ENCODE results near the gene ACAT2.
"Not testable (repeated sequence)": the region's sequence is repeated elsewhere in the genome, so short reads cannot be mapped to it uniquely, and the experiment has no call there.

ACAT2 gene

GRCh38 chr6:159736908-159737307 is 24.9 kb upstream of the ACAT2 start:
- no peak overlapping the region for H3K4me3 ChIP-seq (replicated peaks; ENCODE audit: low read depth, low read length)
- TF ChIP-seq CTCF (IDR thresholded peaks at IDR 0.05; ENCODE audit: low read length, missing control alignments): no peak
- DNase-seq (ENCODE audit: low read depth): no peak

- DNase-seq (ENCODE audit: low read depth): no peak
- H3K4me3 ChIP-seq (replicated peaks; ENCODE audit: low read depth, low read length): no peak overlapping the region
- no peak for TF ChIP-seq CTCF (IDR thresholded peaks at IDR 0.05; ENCODE audit: low read length, missing control alignments)
Measured at GRCh38 chr6:159739341-159739740, 22.5 kb upstream of the ACAT2 start.

- no peak overlapping the region for H3K4me3 ChIP-seq (replicated peaks; ENCODE audit: low read depth, low read length)
- DNase-seq (ENCODE audit: low read depth): no peak
- no peak for TF ChIP-seq CTCF (IDR thresholded peaks at IDR 0.05; ENCODE audit: low read length, missing control alignments)
Measured at GRCh38 chr6:159742165-159742564, 19.7 kb upstream of the ACAT2 start.

GRCh38 chr6:159745081-159745480 is 16.8 kb upstream of the ACAT2 start:
- TF ChIP-seq CTCF (IDR thresholded peaks at IDR 0.05; ENCODE audit: low read length, missing control alignments): no peak
- no peak overlapping the region for H3K4me3 ChIP-seq (replicated peaks; ENCODE audit: low read depth, low read length)
- no peak for DNase-seq (ENCODE audit: low read depth)

GRCh38 chr6:159746759-159747158 is 15.1 kb upstream of the ACAT2 start:
- DNase-seq (ENCODE audit: low read depth): no peak
- no peak overlapping the region for H3K4me3 ChIP-seq (replicated peaks; ENCODE audit: low read depth, low read length)
- TF ChIP-seq CTCF (IDR thresholded peaks at IDR 0.05; ENCODE audit: low read length, missing control alignments): no peak

GRCh38 chr6:159748127-159748526 is 13.7 kb upstream of the ACAT2 start:
- DNase-seq (ENCODE audit: low read depth); H3K4me3 ChIP-seq (replicated peaks; ENCODE audit: low read depth, low read length): not testable (repeated sequence)

- no peak overlapping the region for H3K4me3 ChIP-seq (replicated peaks; ENCODE audit: low read depth, low read length)
- no peak for TF ChIP-seq CTCF (IDR thresholded peaks at IDR 0.05; ENCODE audit: low read length, missing control alignments)
- no peak for DNase-seq (ENCODE audit: low read depth)
Measured at GRCh38 chr6:159751448-159751847, 10.4 kb upstream of the ACAT2 start.

Data from fibroblast of pulmonary artery (primary cell).